Measurements from ENCODE around the gene RAB32.

The RAB32 gene

GRCh38 chr6:146583966-146584365 is 40.3 kb downstream of the RAB32 start:
- no peak for DNase-seq

- DNase-seq = no peak
These were observed 43.8 kb downstream of the RAB32 start for GRCh38 chr6:146587459-146587858.

- no peak for DNase-seq
These were observed 46.9 kb downstream of the RAB32 start for GRCh38 chr6:146590492-146590891.

- no peak for DNase-seq
These were observed 48.8 kb downstream of the RAB32 start for GRCh38 chr6:146592451-146592850.

DNA sequence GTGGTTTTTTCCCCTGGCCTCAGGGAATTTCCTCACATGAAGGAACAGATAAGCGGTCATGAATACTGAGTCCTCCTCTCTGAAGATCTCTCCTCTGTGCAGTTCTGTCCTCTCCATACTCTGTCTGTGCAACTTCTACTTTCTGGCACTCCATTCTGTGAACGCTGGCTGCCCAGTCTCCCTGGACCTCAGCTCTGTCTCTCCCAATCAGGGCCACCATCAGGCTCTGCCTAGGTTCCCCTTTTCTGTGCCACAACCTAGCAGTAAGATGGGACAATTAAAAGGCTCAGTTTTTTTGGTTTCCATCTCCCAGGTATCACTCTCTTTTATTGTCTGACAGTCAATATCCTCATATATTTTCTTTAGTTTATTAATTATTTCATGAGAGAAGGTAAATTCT is 50.4 kb downstream of the RAB32 start:
- DNase-seq = no peak

- no peak for DNase-seq
These were observed 50.9 kb downstream of the RAB32 start for GRCh38 chr6:146594495-146594894.

GRCh38 chr6:146595972-146596731 is 52.5 kb downstream of the RAB32 start:
- no peak for DNase-seq

GRCh38 chr6:146598772-146599405 is 55.3 kb downstream of the RAB32 start, which contains the start of gene ADGB:
TSS of gene ADGB (plus strand) at chr6:146598972. CDS start at chr6:146599041, 69 bp downstream.
- no peak for DNase-seq

GRCh38 chr6:146601352-146601751 is 57.7 kb downstream of the RAB32 start:
- no peak for DNase-seq

DNA sequence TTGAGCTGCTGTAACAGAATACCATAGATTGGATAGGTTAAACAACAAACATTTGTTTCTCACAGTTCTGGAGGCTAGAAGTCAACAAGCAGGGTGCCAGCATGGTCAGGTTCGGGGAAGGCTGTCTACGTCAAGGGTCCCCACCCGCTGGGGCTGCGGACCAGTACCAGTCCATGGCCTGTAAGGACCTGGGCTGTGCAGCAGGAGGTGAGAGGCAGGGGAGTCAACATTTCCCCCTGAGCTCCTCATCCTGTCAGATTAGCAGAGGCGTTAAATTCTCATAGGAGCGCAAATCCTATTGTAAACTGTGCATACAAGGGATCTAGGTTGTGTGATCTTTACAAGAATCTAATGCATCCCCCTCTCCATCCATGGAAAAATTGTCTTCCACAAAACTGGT is 58.9 kb downstream of the RAB32 start:
- no peak for DNase-seq
